H1 (cell line): ENCODE results near the gene C20orf173. TPM values are rescaled to one million over a fixed set of nuclear protein-coding genes. Genes with fewer than 3 reads are reported as not detected.

Source experiments
- CTCF ChIA-PET: fragments of 300-600 bp; sonication (Branson Sonifier 250); formaldehyde crosslinking; loops from one replicate; lab custom pipeline; 2021; ENCODE audit not compliant: partially characterized antibody; lab: Charles Lee
- POLR2A ChIA-PET: fragments of 300-600 bp; sonication (Branson Sonifier 250); formaldehyde crosslinking; loops from one replicate; lab custom pipeline; 2021; ENCODE audit warnings: inconsistent platforms; ENCODE audit not compliant: partially characterized antibody; lab: Charles Lee
- DNase-seq, 2 experiments: peaks; one replicate each; pipeline versions ENCODE4 v3.0.0 to v3.0.0-alpha.2; 2010 to 2022; ENCODE audit warnings: low spot score in 2 of 2, low read depth in 1 of 2, mixed read lengths in 1 of 2
- FAIRE-seq: peaks from 2 replicates; lab custom pipeline; 2011; peaks lifted over from hg19 to GRCh38; lab: Jason Lieb, UNC
- H2AFZ ChIP-seq: 2 replicates; pipeline ENCODE4 v1.8.1; 2012; ENCODE audit warnings: low read length, inconsistent platforms
- H2AK5ac ChIP-seq: 2 replicates; pipeline ENCODE4 v1.6.1; 2013; ENCODE audit warnings: low read depth, low read length
- H2BK120ac ChIP-seq: replicated peaks from 2 replicates; pipeline ENCODE3; 2013; ENCODE audit warnings: low read depth, low read length, inconsistent platforms
- H2BK12ac ChIP-seq: 2 replicates; pipeline ENCODE4 v1.6.1; 2013; ENCODE audit warnings: low read depth, low read length
- H2BK15ac ChIP-seq: 2 replicates; pipeline ENCODE4 v1.6.1; 2013; ENCODE audit warnings: low read length
- H2BK20ac ChIP-seq: 2 replicates; pipeline ENCODE4 v1.6.1; 2013; ENCODE audit warnings: low read length
- H2BK5ac ChIP-seq: 2 replicates; pipeline ENCODE4 v1.6.1; 2013; ENCODE audit warnings: low read depth, low read length
- H3K14ac ChIP-seq: 2 replicates; pipeline ENCODE4 v1.6.1; 2013; ENCODE audit warnings: inconsistent platforms; ENCODE audit not compliant: insufficient read length
- H3K18ac ChIP-seq: 2 replicates; pipeline ENCODE4 v1.6.1; 2013; ENCODE audit warnings: low read length; ENCODE audit errors: extremely low read depth
- H3K23ac ChIP-seq: 2 replicates; pipeline ENCODE4 v1.6.1; 2013; ENCODE audit warnings: inconsistent platforms; ENCODE audit not compliant: insufficient read length
- H3K23me2 ChIP-seq: 2 replicates; pipeline ENCODE4 v1.6.1; 2013; ENCODE audit warnings: low read depth, low read length
- H3K27ac ChIP-seq: 2 replicates; pipeline ENCODE4 v1.6.1; 2011; ENCODE audit warnings: low read depth, low read length, inconsistent platforms
- H3K27me3 ChIP-seq, 4 experiments: replicated peaks in 1 of 4; 1 replicate in 1 of 4; 2 replicates in 3 of 4; pipeline versions ENCODE4 v1.6.1 to v1.8.1; 2011 to 2013; ENCODE audit warnings: low read length in 3 of 4, mild to moderate bottlenecking in 3 of 4, inconsistent platforms in 2 of 4, mixed read lengths in 2 of 4, moderate library complexity in 1 of 4; ENCODE audit not compliant: control insufficient read depth in 3 of 4, insufficient read depth in 3 of 4; ENCODE audit errors: extremely low read depth in 1 of 4
- H3K36me3 ChIP-seq, 4 experiments: 2 replicates each; pipeline versions ENCODE4 v1.6.1 to v1.8.1; 2011 to 2013; ENCODE audit warnings: mild to moderate bottlenecking in 4 of 4, low read length in 3 of 4, moderate library complexity in 2 of 4, control low read depth in 1 of 4, inconsistent platforms in 1 of 4; ENCODE audit not compliant: insufficient read depth in 4 of 4, control insufficient read depth in 2 of 4
- H3K4ac ChIP-seq: replicated peaks from 2 replicates; pipeline ENCODE3; 2013; ENCODE audit warnings: low read length, low read depth, mixed read lengths, inconsistent platforms; ENCODE audit not compliant: insufficient read length
- H3K4me1 ChIP-seq, 4 experiments: replicated peaks in 1 of 4; 1 replicate in 1 of 4; 2 replicates in 3 of 4; pipeline versions ENCODE4 v1.6.1 to v1.8.1; 2011 to 2013; ENCODE audit warnings: low read length in 3 of 4, inconsistent platforms in 2 of 4, mixed read lengths in 1 of 4; ENCODE audit not compliant: insufficient read depth in 4 of 4, control insufficient read depth in 3 of 4
- H3K4me2 ChIP-seq, 2 experiments: 2 replicates each; pipeline versions ENCODE4 v1.6.1 to v1.8.1; 2011 to 2013; ENCODE audit warnings: low read depth in 2 of 2, low read length in 2 of 2, control low read depth in 1 of 2, inconsistent platforms in 1 of 2, mild to moderate bottlenecking in 1 of 2; ENCODE audit not compliant: insufficient read depth in 1 of 2
- H3K4me3 ChIP-seq, 4 experiments: fragments of 200-600, 300-600 bp in 1 of 4; sonication (generic), shearing (Covaris generic), sonication (Bioruptor Twin) in 1 of 4; 2 replicates each; pipeline versions ENCODE4 v1.5.1 to v1.8.1; 2011 to 2016; ENCODE audit warnings: low read length in 4 of 4, low read depth in 3 of 4, control low read depth in 2 of 4, inconsistent platforms in 2 of 4, mild to moderate bottlenecking in 2 of 4, mixed read lengths in 1 of 4, moderate library complexity in 1 of 4; ENCODE audit not compliant: insufficient read depth in 2 of 4; ENCODE audit errors: extremely low read depth in 1 of 4
- H3K56ac ChIP-seq: replicated peaks from 2 replicates; pipeline ENCODE3; 2013; ENCODE audit warnings: low read depth, mild to moderate bottlenecking, mixed read lengths, low read length, inconsistent platforms; ENCODE audit not compliant: insufficient read length
- H3K79me1 ChIP-seq: 2 replicates; pipeline ENCODE4 v1.6.1; 2013; ENCODE audit warnings: low read depth, low read length, control low read depth
- H3K79me2 ChIP-seq, 2 experiments: 2 replicates each; pipeline versions ENCODE4 v1.6.1 to v1.8.1; 2012 to 2013; ENCODE audit warnings: low read length in 2 of 2, mild to moderate bottlenecking in 2 of 2, inconsistent platforms in 1 of 2; ENCODE audit not compliant: insufficient read depth in 2 of 2, control insufficient read depth in 1 of 2
- H3K9ac ChIP-seq, 4 experiments: replicated peaks in 1 of 4; 1 replicate in 1 of 4; 2 replicates in 3 of 4; pipeline versions ENCODE4 v1.6.1 to v1.8.1; 2011 to 2013; ENCODE audit warnings: low read depth in 3 of 4, low read length in 3 of 4, control low read depth in 2 of 4, mild to moderate bottlenecking in 2 of 4, moderate library complexity in 2 of 4, inconsistent platforms in 1 of 4; ENCODE audit errors: extremely low read depth in 1 of 4
- H3K9me3 ChIP-seq, 2 experiments: 2 replicates each; pipeline versions ENCODE4 v1.6.1 to v1.8.1; 2012 to 2013; ENCODE audit warnings: mild to moderate bottlenecking in 2 of 2, moderate library complexity in 2 of 2, control low read depth in 1 of 2, inconsistent platforms in 1 of 2, low read depth in 1 of 2, low read length in 1 of 2, mixed read lengths in 1 of 2; ENCODE audit not compliant: insufficient read depth in 2 of 2
- H4K20me1 ChIP-seq, 2 experiments: replicated peaks in 1 of 2; 2 replicates each; pipeline versions ENCODE3 to v1.8.1; 2011 to 2013; ENCODE audit warnings: inconsistent platforms in 2 of 2, low read length in 2 of 2, mild to moderate bottlenecking in 1 of 2; ENCODE audit not compliant: insufficient read depth in 2 of 2, control insufficient read depth in 1 of 2
- H4K5ac ChIP-seq: 2 replicates; pipeline ENCODE4 v1.6.1; 2013; ENCODE audit warnings: low read length, low read depth, mixed read lengths, inconsistent platforms; ENCODE audit not compliant: insufficient read length
- H4K8ac ChIP-seq: 2 replicates; pipeline ENCODE4 v1.8.0; 2013; ENCODE audit warnings: mild to moderate bottlenecking, moderate library complexity, low read length, inconsistent platforms; ENCODE audit not compliant: insufficient read depth; ENCODE audit errors: extremely low read depth
- H4K91ac ChIP-seq: replicated peaks from 2 replicates; pipeline ENCODE3; 2013; ENCODE audit warnings: low read length, mixed read lengths, inconsistent platforms; ENCODE audit not compliant: insufficient read length
- CTCF ChIP-seq, 3 experiments: IDR thresholded peaks; 1 replicate in 2 of 3; 2 replicates in 1 of 3; pipeline versions ENCODE4 v1.5.1 to v1.6.1; 2011; ENCODE audit warnings: low read length in 3 of 3, mild to moderate bottlenecking in 3 of 3, inconsistent platforms in 2 of 3, low read depth in 1 of 3, moderate library complexity in 1 of 3; ENCODE audit not compliant: insufficient read depth in 1 of 3; ENCODE audit errors: control extremely low read depth in 1 of 3
- EZH2 ChIP-seq: fragments of 200-600 bp; sonication (generic); IDR thresholded peaks from 2 replicates; pipeline ENCODE4 v1.7.1; 2012; ENCODE audit warnings: low read depth, mild to moderate bottlenecking, moderate library complexity, low read length, inconsistent platforms; ENCODE audit not compliant: severe bottlenecking
- JUND ChIP-seq: IDR thresholded peaks from 2 replicates; pipeline ENCODE4 v1.6.1; 2011; ENCODE audit warnings: mild to moderate bottlenecking, improper control_type of control experiment, low read length
- SAP30 ChIP-seq: fragments of 300-600 bp; sonication (generic); IDR thresholded peaks from 2 replicates; pipeline ENCODE4 v1.7.1; 2012; ENCODE audit warnings: low read length, moderate library complexity, mild to moderate bottlenecking, inconsistent platforms; ENCODE audit not compliant: insufficient read depth, insufficient replicate concordance
- TEAD4 ChIP-seq: IDR thresholded peaks from 2 replicates; pipeline ENCODE4 v1.6.1; 2012; ENCODE audit warnings: low read depth, low read length, inconsistent platforms, mixed read lengths
- WGBS, 2 experiments: shearing (Covaris generic) in 1 of 2; methylation state at CpG; one replicate each; pipeline versions ENCODE4 v1.1.6 to v1.1.7; 2013 to 2015; ENCODE audit warnings: low lambda C conversion rate in 2 of 2, mixed read lengths in 2 of 2, inconsistent platforms in 1 of 2, low coverage in 1 of 2, missing lambda C conversion rate in 1 of 2; ENCODE audit not compliant: insufficient replicate concordance in 2 of 2, insufficient coverage in 1 of 2, insufficient read length in 1 of 2; ENCODE audit errors: extremely low coverage in 1 of 2, missing lambda C conversion rate in 1 of 2; 5-methylcytosine and 5-hydroxymethylcytosine counted together
- polyA plus RNA-seq, 7 experiments: library from polyadenylated mRNA; depleted of rRNA in 3 of 7; stranded (reverse) in 5 of 7; unstranded in 2 of 7; fragments of >200 nt in 5 of 7; fragments of 200-250 nt in 2 of 7; gene quantifications; 1 replicate in 5 of 7; 2 replicates in 1 of 7; 4 replicates in 1 of 7; pipeline versions ENCODE4 v1.2.1 to v1.2.3, GENCODE V29; 2011 to 2013; ENCODE audit warnings: missing spikeins in 2 of 7, mixed read lengths in 2 of 7
- total RNA-seq: library from RNA; stranded (reverse); fragmentation: NEBNext Ultra II Directional; extraction: Animal tissue kit (Norgen Biotek cat#: 25700); gene quantifications from 2 replicates; pipeline ENCODE4 v1.2.1, GENCODE V29; 2021

The C20orf173 gene
- total and polyA plus RNA-seq, 2 of the 8 experiments (the other 6 are each of a cell fraction or from before 2014, with no cell fraction given) = not detected

DNA sequence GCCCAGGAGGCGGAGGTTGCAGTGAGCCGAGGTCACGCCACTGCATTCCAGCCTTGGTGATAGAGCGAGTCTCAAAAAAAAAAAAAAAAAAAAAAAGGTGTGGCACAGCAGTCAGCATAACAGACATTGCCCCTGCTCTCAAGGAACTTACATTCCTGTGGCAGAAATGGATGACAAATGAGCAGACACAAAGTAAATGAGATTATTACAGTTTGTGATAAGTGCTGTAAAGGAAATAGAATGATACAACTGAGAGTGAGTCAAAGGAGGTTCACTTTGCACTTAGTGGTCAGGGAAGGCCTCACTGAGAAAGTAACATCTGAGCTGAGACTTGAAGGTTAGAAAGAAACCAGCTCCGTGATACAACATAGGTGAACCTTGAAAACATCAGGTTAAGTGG lies 37.6 kb downstream of the C20orf173 start:
- Histone ChIP-seq H3K4ac (no peak overlapping the region), H3K23me2 (no peaks in the 10 kb centered on the region), H3K18ac (no peak overlapping the region), H2BK15ac (no peak overlapping the region), H4K20me1 (peaks cover 0 to 2% of the 10 kb centered on the region in 2 experiments), H2BK20ac (no peak overlapping the region), H3K79me2 (no peaks in the 10 kb centered on the region), H3K56ac (no peak overlapping the region), H2AFZ (no peak overlapping the region), H3K4me2 (no peak overlapping the region), H3K4me3 (no peak overlapping the region), H2AK5ac (no peak overlapping the region), H3K23ac (no peak overlapping the region), H3K9me3 (no peaks in the 10 kb centered on the region), H3K27ac (no peak overlapping the region), H2BK120ac (no peak overlapping the region), H3K9ac (no peak overlapping the region), H4K91ac (no peak overlapping the region), H3K4me1 (no peaks in the 10 kb centered on the region), H3K36me3 (peaks cover 20 to 55% (median 41%) of the 10 kb centered on the region in 4 experiments), H2BK5ac (no peak overlapping the region), H3K14ac (no peak overlapping the region), H2BK12ac (no peak overlapping the region), H3K27me3 (no peaks in the 10 kb centered on the region), H3K79me1 (no peaks in the 10 kb centered on the region), H4K8ac (no peak overlapping the region), H4K5ac (no peak overlapping the region)
- DNase-seq = no peak
- WGBS, 2 experiments = 94% methylated on average over 4 of the region's 5 CpGs; no CpG with 5 or more reads in 1 of the 2 experiments
- CTCF ChIA-PET = interaction anchor here (1.1 to 1.2 kb wide), 2 partner anchors 13 to 29 kb away, joined by 3 to 4 read pairs; no protein-coding TSS in a partner anchor
- FAIRE-seq = no peak
- no peak for TF ChIP-seq TEAD4
- TF ChIP-seq JUND = no peak
- TF ChIP-seq CTCF (IDR thresholded peaks at IDR 0.05; ENCODE audit: control extremely low read depth in 1 of 3, insufficient read depth in 1 of 3, low read depth in 1 of 3, low read length in 3 of 3) = no peak
- TF ChIP-seq EZH2 = no peak
- no peak for TF ChIP-seq SAP30
- POLR2A ChIA-PET = interaction anchor here (0.9 kb wide), 1 partner anchor 17 kb away, joined by 3 read pairs; no protein-coding TSS in a partner anchor
